HG03457 (cell line): ENCODE results near the gene SLIT1.

Experiments used
- ATAC-seq: cut with Tn5 transposase; IDR thresholded peaks from one replicate; pipeline ENCODE4 v1.9.1; 2021; ENCODE audit warnings: moderate number of reproducible peaks; ENCODE audit not compliant: unreplicated experiment

SLIT1 gene

DNA sequence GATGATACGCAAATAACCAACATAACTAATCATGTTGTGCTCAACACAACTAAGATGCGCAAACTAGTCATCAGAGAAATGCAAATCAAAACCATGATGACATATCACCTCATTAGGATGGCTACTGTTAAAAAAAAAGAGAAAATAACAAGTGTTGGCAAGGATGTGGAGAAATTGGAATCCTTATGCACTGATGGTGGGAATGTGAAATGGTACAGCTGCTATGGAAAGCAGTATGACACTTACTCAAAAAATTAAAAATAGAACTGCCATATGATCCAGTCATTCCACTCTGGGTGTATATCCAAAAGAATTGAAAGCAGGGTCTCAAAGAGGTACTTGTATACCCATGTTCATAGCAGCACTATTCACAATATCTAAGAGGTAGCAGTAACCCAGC is 42.9 kb downstream of the SLIT1 start:
- no peak for ATAC-seq

DNA sequence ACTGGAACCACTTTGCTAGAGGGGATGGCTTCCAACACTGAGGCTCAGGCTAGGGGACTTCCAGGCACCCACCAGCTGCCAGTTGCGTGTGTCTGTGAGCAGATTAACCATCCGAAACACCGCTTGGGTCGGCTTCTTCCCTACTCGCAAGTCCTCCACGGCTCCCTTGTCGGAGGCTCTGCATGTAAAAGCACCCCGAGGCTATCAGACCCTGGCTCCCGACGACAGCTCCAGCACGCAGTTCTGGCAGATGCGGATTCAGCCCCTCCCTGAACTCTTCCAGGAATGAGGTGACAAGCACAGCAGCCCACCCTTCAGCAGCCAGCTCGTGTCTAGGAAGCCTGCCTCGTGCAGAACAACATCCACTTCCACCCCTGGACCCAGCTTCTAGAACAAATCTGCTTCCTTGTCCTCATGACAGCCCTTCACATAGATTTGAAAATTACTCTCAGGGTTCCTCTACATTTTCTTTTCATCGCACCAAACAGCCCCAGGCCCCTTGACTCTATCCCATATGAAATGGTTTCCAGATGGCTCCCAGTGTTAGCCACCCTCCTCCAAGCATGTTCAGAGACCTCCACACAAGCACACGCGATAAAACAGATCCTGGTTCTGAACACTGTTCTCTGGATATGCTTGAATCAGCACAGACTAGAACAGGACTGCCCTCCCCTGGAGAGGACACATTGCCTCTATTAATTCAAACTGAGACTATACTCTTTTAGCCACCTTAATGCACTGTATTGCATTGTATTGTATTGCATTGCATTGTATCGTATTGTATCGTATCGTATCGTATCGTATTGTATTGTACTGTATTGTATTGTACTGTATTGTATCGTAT is 44.6 kb downstream of the SLIT1 start:
- no peak for ATAC-seq

DNA sequence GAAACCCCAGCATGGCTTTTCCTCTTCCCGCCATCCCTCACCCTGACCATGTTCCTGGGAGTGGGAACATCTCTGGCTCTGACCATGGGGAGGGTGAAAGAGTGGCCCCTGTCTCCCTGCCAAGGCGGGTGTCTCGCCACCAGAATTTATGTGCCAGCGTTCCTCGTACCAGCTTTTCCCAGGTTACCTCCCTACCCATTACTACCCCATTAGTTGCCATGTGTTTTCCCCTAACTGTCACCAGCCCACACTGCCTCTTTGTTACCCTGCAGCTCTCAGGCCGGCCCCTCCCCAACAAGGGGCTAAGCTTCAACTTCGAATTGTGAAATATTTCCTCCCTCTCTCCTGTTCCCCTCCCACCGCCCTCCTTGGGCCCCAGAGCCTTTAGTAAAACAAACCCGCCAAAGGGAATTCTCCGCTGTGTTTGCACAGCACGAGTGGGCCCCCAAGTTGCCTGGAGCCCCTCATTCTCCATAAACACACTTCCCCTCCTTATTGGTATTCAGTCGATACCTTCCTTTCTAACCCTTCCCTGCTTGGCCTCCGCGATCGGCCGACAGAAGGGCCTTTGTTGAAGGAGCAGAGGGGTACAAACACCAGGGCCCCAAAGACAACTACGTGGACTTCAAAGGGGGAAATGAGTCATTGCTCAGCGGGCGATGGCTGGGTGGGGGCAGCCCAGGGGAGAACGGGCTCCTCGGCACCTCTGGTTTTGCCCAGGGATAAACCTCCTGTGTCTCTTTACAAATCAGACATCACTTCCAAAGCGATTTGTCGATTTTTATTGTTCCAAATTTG is 45.5 kb downstream of the SLIT1 start:
- no peak for ATAC-seq

DNA sequence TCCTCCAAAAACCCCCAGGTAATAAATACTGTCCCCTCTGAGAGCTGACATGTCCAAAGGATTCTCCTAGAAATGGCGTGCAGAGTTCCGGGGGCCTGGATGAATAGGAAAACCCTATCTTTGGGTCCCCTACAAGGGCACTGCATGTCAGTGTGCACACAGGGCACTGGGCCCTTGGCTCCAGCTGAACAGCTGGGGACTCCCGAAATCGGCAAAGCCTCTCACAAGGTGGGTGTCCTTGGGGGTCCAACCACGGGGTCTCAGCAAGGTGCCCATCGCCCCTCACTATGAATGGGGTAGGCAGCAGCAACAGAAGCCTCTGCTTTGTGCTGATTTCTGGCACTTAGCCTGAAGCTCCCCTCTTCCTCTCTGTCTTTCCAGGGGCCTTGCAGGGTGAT is 46.1 kb downstream of the SLIT1 start:
- ATAC-seq: no peak

DNA sequence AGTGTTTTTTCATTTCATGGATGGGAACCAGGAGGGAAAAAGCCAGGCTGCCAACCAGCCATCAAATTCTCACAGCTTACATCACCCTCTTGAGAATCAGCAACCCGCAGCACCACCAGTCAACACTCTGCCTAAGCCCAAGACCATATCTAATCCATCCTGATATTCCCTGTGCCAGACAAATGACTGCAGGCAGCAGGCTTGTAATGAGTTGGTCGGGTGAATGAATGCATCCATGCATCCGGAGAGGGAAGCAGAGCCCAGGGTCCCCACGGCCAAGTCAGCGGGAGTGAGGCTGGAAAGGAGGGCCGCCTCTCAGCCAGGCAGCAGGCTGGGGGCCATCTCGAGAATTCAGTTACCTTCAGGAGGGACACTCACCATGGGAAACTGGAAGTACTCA is 46.9 kb downstream of the SLIT1 start:
- no peak for ATAC-seq

DNA sequence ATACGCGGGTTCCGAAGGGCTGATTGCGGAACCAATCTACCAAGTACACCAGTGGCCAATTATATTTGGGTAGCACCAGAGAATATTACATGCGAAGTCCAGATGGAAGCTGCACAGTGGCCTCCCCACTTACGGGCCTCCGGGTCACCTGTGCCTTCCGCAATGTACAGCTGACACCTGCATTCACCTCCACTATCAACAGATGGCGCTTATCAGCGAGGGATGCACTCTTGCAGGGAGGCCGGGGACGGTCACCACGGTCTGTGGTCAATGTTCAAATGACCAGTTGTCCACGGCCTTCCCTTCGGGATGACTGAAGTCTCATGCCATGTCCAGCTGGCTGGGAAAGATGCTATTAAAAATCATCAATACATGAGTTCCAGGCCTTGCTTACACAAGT is 47.6 kb downstream of the SLIT1 start:
- no peak for ATAC-seq

DNA sequence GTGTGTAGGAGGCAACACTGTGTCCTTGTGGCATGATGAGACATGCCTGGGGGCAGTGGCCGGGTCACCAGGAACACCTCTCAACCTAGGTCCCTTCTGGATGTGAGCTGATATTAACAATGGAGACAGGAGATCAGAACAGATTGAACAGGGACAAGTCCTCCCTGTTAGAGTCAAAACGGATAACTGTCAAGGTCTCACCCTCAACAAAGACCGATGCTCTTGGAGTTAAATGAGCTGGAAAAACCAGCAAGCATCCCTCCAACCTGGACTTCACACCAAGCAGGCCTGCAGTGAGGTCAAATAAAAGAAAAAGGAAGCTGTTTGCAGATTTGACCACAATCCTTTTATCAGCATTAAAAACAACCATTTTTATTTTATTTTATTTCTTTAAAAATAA is 49.0 kb downstream of the SLIT1 start:
- ATAC-seq: no peak

DNA sequence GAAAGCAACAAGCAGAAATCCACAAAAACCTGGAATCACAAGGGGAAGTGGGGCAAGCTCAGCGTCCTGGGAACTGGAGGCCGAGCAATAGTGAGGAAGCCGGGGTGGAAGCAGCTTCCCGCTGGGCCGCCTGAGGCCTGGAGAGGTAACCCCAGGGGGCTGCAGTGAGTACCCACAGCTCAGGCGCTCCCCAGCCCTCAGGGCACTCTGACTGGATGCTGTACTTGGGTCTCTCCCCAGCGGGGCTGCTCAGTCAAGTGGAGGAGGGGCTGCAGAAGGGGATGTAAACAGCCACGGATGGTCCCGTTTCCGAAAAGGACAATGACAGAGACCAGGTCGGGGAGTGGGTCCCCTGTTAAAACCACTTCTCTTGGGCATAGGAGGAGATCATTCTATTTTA is 50.3 kb downstream of the SLIT1 start:
- no peak for ATAC-seq

DNA sequence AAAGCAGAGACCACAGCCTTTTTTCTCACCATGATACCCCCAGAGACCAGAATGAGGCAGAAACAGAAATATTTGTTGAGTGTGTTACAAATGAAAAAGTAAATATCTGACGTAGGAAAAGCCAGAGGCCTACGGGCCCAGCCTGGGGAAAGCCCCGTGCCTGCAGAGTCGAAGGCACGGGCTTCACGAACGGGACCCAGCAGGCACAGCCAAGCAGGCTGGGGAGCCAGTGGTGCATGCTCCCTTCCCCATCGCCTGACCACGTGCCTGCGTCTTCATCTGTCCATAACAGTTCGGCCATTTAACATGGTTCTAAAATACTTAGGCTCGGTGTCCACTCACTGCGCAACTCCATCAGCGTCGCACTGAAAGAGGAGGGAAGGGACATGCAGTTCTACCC is 50.8 kb downstream of the SLIT1 start:
- ATAC-seq: no peak

DNA sequence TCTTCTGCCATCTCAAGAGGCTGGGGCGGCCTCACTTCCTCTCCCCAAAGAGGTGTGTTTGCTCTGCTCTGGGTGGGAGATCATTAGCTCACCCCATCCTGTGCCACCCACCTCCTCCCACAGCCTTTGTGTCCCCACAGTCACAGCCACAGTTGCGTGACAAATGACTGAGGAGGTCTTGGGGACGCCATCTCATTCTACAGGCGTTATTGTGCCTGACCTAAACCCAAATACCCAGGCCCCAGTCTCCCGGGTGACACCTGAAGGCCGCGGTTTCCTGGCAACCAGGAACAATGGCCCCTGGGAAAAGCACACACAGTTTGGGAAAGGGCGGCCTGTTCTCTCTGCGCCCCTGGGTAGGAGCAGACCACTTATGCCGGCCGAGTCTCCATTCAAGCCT is 51.6 kb downstream of the SLIT1 start:
- ATAC-seq: no peak

DNA sequence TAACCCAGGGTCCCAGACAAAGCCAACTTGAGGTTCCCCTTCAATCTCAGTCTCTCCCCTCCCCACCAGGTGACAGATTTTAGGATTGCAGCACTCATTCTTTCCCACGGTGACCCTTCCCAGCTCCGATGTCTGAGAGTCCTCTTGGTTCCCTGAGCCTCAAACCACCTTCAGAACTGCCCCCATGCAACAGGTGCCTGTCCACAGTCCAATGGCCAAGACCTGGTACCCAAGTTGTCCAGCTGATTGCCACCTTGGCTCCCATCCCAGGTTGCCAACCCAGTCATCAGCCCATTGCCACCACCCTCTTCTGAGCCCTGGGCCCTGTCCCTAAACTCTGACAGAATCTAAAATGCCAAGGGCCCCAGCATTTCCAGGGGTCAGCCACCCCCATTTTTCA is 53.5 kb downstream of the SLIT1 start:
- ATAC-seq: no peak

DNA sequence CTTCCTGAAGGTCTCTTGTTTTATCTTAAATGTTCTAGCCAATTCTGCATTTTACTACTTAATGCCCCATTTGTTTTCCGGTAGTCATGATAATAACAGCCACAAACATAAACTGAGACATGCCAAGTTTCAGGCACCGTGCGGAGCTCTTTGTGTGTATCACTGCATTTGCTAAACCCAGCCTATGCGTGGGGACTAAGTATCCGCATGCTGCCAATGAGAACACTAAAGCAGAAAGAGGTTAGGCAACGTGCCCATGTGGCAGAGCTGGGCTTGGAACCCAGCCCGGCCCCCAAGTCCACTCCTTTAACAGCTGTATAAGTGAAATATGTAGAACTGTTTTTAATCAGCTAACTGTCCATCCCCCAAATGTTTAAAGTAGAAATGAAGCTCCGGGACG is 54.1 kb downstream of the SLIT1 start:
- no peak for ATAC-seq

DNA sequence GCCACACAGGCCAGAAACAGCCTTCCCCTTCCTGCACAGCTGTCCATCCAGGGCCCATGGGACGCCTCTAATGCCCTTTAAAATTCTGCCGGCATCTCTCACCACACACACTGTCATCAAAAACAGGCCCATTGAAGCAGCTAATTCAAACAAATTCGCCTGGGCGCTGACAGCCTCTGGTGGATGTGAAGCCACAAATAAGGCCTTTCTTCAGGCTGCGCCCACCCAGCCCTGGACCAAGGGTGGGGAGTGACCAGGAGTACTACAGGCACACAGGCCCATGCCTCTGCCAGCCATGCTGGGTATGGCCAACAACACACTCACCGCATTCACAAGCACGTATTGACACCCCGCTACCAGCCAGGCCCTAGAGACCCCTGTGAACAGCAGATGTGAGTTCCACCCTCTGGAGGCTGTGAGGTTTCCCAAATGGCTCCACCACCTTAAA is 54.6 kb downstream of the SLIT1 start:
- no peak for ATAC-seq

DNA sequence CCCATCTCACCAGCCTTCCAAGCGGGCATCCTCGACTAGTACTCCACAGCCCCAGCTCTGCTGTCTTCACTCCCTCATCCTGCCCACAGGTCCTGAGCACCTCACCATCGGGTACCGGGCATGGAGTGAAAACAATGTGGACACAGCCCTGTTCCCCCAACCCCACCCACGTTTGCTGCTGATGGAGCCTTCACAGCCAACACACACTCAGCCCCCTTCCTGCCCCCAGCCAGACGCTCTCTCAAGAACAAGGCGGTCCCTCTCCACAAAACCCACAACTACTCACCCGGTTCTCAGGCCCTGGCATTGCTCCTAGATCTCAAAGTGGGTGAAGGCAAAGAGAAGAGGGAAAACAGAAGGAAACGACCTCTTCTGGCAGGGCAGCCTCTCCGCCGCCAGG is 56.1 kb downstream of the SLIT1 start:
- no peak for ATAC-seq

DNA sequence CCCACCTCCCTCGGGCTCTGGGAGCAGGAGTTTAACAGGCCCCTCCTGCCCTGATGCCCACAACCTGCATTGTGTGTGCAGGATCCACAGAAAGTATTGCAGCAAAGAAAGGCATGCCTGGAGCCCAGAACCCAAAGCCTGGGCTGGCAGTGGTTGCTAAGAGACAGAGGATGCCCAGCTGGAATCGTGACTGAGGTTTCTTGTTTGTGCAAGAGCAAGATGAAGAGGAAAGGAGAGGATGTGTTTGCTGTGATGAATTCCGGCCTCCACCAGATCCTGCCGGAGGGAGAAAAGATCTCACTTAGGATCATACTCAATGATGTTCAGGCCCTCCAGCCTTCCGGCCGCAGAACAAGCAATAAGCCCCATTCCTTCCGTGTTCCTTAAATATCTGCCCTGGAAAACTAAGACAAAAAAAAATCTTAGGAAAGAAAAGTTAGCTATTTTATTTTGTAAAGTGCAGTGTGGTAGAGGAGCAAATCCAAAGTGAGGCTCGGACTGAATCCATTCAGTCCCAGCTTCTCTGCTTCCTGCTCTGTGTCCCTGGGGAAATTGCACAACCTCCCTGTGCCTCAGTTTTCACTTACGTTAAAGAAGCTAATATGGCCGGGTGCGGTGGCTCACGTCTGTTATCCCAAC is 57.1 kb downstream of the SLIT1 start:
- ATAC-seq: no peak

DNA sequence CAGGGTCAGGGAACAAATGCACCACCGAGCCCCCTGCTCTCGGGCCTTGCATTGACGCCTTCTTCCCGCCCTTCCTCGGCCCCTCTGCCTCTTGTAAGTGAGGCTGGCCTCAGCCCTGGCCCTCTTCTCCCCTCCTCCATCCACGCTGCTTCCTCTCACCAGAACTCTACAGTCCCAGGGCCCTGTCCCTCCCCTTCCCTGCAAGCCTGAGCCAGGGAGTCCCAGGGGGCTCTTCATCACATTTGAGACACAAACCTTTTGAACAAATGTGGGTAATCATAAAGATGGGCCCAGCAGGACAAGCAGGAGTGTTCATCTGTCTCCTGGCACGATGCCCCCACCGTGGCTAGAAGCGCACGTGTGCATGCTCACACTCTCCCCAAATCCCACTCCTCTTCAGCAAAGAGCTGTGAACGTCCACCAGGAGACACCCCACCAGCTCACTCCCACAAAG is 57.7 kb downstream of the SLIT1 start:
- no peak for ATAC-seq

DNA sequence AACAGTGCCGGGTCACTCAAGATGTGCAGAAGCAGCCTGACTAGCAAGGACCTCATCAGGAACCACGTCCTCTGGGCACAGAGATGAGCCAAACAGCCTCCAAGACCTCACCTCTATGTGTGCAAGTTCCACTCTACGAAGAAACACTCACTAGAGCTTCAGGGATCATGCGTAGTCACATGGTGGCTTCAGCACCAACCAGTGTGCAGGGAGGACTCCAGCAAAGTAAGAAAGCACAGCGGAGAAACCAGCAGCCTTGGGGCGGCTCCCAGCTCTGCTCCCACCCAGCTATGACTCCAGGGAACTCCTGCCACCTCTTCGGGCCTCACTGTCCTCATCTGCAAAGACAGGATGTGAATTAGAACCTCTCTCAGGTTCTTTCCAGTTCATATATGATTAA is 58.2 kb downstream of the SLIT1 start:
- ATAC-seq: no peak

DNA sequence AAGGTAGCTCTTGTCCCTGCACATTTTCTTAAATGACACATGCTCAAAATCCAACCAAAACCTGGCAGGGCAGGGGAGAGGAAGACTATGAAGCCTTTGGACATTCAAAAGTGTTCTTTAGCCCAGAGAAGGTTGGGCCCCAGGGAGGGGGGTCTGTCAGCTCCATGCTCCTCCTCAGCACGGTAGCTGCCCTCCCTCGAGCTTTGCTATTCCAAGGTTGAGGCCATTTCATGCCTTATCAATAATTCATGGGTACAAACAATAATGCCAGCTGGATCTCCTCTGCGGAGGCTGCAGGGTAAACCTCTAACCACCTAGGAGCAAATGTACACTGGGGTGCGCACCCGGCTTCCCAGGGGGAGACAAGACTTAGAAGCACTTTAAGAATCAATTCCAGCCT is 61.5 kb downstream of the SLIT1 start:
- no peak for ATAC-seq

DNA sequence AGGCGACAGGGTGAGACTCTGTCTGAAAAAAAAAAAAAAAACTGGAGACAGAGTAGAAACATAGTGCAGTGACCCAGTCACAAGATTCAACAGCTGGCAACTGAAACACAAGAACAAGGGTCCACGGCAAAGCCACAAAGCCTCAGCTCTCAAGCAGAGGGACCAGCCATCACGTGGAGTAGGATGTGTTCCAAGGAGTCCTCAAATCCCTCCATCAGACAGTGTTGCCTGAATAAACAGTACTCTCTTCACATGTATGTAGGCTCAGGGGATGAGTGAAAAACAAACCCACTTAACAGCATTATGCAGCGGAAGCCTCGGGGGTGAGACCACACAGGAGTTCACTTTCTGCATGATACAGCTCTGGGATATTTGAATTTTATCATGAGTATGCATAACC is 62.0 kb downstream of the SLIT1 start:
- ATAC-seq: no peak

DNA sequence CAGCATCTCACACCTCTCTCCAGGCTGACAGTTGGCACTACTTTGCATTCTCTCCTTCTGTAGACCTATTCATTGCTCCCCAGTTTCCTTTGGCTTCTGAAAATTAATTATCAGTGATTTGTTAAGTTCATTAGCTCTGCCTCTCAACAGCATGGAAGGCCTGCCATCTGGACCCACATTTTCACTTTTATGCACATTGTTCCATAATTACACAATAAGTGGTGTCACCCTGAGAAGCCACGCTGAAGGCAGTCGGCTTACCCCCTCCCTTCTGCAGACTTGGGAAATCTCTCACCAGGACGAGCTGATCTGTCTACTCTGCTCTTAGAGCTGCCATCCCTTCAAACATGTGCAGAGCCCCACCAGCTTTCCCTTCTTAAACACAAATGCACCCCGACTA is 64.7 kb downstream of the SLIT1 start:
- no peak for ATAC-seq

DNA sequence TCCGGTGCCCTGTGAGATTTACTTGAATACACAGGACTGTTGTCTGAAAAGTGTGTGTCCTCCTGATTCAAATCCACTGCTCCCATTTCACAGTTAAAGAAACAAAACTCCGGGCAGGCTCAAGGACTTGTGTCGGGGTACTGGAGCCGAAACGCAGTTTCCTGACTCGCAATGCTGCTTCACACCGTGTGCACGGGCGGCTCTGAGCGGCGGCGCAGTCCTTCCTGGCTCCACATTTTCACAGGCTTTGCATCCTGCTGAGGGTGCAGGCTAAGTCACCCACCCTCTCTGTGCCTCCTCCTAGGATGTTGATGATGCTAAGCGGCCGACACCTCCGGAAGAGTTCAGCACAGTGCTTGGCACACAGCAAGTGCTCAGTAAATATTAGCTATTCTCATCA is 65.4 kb downstream of the SLIT1 start:
- ATAC-seq: no peak
